HepG2 (cell line): ENCODE results near the gene DDIT4. TPM values are rescaled to one million over a fixed set of nuclear protein-coding genes. Genes with fewer than 3 reads are reported as not detected.

ENCODE experiments used
- AKNA ChIP-seq: sonication (generic); formaldehyde crosslinking; IDR thresholded peaks from 2 replicates; pipeline ENCODE4 v1.4.0; 2020; ENCODE audit warnings: missing genetic modification reagents, borderline replicate concordance
- FLYWCH1 ChIP-seq: sonication (generic); formaldehyde crosslinking; IDR thresholded peaks from 2 replicates; pipeline ENCODE4 v1.8.1; 2023; ENCODE audit warnings: mild to moderate bottlenecking, missing genetic modification reagents
- MTF1 ChIP-seq: sonication (generic); formaldehyde crosslinking; IDR thresholded peaks from 2 replicates; pipeline ENCODE4 v1.5.0; 2020; ENCODE audit warnings: missing genetic modification reagents
- RFX5 ChIP-seq: IDR thresholded peaks from 2 replicates; pipeline ENCODE4 v1.6.1; 2011; ENCODE audit warnings: low read depth, low read length, improper control_type of control experiment
- THYN1 ChIP-seq: sonication (generic); formaldehyde crosslinking; IDR thresholded peaks from 2 replicates; pipeline ENCODE4 v1.8.1; 2023; ENCODE audit warnings: low read depth, mild to moderate bottlenecking, moderate library complexity, missing genetic modification reagents, borderline replicate concordance
- ZBTB10 ChIP-seq: sonication (generic); formaldehyde crosslinking; IDR thresholded peaks from 2 replicates; pipeline ENCODE4 v1.4.0; 2020; ENCODE audit warnings: missing genetic modification reagents, borderline replicate concordance
- ZNF3 ChIP-seq: IDR thresholded peaks from 2 replicates; pipeline ENCODE4 v1.7.0; 2017; ENCODE audit warnings: inconsistent platforms
- ZNF660 ChIP-seq: sonication (generic); formaldehyde crosslinking; IDR thresholded peaks from 2 replicates; pipeline ENCODE4 v1.5.1; 2020; ENCODE audit warnings: mild to moderate bottlenecking, low read depth, missing genetic modification reagents, borderline replicate concordance
- ZNF720 ChIP-seq: sonication (generic); formaldehyde crosslinking; IDR thresholded peaks from 2 replicates; pipeline ENCODE4 v1.4.0; 2020; ENCODE audit warnings: missing genetic modification reagents
- ZNF737 ChIP-seq: sonication (generic); formaldehyde crosslinking; IDR thresholded peaks from 2 replicates; pipeline ENCODE4 v1.5.0; 2020; ENCODE audit warnings: missing genetic modification reagents, mild to moderate bottlenecking, borderline replicate concordance
- polyA plus RNA-seq, 8 experiments: library from polyadenylated mRNA; depleted of rRNA in 3 of 8; stranded (reverse) in 7 of 8; unstranded in 1 of 8; fragments of >200 nt; fragmentation: Illumina TruSeq in 4 of 8; extraction: Trizol in 4 of 8; gene quantifications; 2 replicates each; pipeline versions ENCODE4 v1.2.1 to v1.2.3, GENCODE V29; 2011 to 2016; ENCODE audit warnings: low read depth in 4 of 8, missing spikeins in 1 of 8, mixed read lengths in 1 of 8; ENCODE audit not compliant: insufficient read depth in 1 of 8
- total RNA-seq, 5 experiments: library from RNA; depleted of rRNA; stranded (reverse); fragments of >200 nt; fragmentation: Illumina TruSeq; extraction: Trizol; gene quantifications; 2 replicates each; pipeline ENCODE4 v1.2.3, GENCODE V29; 2016; ENCODE audit warnings: low read depth in 1 of 5
- TF ChIP-seq, protein P1 (sequence below): sonication (generic); formaldehyde crosslinking; IDR thresholded peaks from 2 replicates; pipeline ENCODE4 v1.9.0; 2021; ENCODE audit warnings: missing genetic modification reagents, borderline replicate concordance
- TF ChIP-seq, protein P2 (sequence below), 2 experiments: sonication (generic) in 1 of 2; formaldehyde crosslinking in 1 of 2; IDR thresholded peaks; 2 replicates each; pipeline versions ENCODE4 v1.5.1 to v1.6.1; 2011 to 2020; ENCODE audit warnings: borderline replicate concordance in 1 of 2, low read depth in 1 of 2, low read length in 1 of 2, mild to moderate bottlenecking in 1 of 2, missing genetic modification reagents in 1 of 2, moderate library complexity in 1 of 2
- TF ChIP-seq, protein P3 (sequence below): sonication (generic); formaldehyde crosslinking; IDR thresholded peaks from 2 replicates; pipeline ENCODE4 v1.5.0; 2020; ENCODE audit warnings: missing genetic modification reagents

DDIT4 gene
- total and polyA plus RNA-seq, 2 of the 13 experiments (the other 11 are each of a cell fraction or from before 2014, with no cell fraction given) = 35.6 to 40.7 TPM

DNA sequence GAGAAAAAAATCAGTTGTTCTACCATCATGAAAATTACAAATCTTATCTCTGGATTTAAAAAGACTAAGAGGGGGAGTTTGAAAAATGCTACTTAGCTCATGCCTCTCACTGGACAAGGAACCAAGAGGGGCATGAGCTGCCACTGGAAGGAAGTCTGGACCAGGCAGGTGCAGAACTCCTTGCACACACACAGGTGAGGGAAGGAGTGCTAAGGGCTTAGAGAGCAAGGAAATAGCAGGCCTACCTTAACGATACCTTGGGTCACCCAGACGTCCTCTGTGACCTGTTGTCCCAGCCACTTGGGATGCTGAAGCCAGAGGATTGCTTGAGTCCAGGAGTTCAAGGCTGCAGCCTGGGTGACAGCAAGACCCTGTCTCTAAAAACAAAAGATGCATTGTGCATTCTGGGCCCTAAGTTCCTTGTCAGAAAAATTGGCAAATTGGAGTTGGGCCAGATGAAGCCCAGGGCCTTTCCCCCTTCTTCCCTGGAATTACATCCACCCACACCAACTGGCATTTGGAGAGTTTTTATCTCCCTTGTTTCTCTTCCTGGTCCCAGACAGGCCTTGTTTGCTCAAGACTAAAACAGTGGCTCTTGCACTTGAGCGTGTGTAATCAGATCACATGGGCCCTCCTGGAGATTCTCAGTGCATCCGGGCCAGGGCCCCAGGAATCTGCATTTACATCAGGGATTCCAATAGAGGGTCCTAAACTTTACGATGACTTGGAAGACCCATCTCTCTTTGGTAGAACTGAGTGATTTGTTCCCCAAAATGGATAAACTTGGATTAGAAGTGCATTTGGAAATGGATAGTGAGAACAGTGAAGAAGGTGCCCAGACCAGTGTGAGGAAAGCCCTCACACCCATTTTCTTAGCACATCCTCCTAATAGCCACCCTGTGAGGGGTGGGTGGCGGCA, 3.0 kb downstream of the DDIT4 start (continued):
- TF ChIP-seq, protein P1, sequence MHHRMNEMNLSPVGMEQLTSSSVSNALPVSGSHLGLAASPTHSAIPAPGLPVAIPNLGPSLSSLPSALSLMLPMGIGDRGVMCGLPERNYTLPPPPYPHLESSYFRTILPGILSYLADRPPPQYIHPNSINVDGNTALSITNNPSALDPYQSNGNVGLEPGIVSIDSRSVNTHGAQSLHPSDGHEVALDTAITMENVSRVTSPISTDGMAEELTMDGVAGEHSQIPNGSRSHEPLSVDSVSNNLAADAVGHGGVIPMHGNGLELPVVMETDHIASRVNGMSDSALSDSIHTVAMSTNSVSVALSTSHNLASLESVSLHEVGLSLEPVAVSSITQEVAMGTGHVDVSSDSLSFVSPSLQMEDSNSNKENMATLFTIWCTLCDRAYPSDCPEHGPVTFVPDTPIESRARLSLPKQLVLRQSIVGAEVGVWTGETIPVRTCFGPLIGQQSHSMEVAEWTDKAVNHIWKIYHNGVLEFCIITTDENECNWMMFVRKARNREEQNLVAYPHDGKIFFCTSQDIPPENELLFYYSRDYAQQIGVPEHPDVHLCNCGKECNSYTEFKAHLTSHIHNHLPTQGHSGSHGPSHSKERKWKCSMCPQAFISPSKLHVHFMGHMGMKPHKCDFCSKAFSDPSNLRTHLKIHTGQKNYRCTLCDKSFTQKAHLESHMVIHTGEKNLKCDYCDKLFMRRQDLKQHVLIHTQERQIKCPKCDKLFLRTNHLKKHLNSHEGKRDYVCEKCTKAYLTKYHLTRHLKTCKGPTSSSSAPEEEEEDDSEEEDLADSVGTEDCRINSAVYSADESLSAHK (CRISPR knock-in tag) = peak; percentile 74; the same call in 1 of the 2 replicates
- TF ChIP-seq RFX5 (no peak), FLYWCH1 (CRISPR knock-in tag) (no peak), AKNA (CRISPR knock-in tag) (no peak), ZNF737 (CRISPR knock-in tag) (no peak), ZBTB10 (CRISPR knock-in tag) (no peak), ZNF3 (0 out of 2 replicates have a peak, but pooled peaks have one; percentile 34), MTF1 (CRISPR knock-in tag) (no peak), THYN1 (CRISPR knock-in tag) (no peak), ZNF720 (CRISPR knock-in tag) (no peak), ZNF660 (CRISPR knock-in tag) (no peak)
- TF ChIP-seq, protein P2, sequence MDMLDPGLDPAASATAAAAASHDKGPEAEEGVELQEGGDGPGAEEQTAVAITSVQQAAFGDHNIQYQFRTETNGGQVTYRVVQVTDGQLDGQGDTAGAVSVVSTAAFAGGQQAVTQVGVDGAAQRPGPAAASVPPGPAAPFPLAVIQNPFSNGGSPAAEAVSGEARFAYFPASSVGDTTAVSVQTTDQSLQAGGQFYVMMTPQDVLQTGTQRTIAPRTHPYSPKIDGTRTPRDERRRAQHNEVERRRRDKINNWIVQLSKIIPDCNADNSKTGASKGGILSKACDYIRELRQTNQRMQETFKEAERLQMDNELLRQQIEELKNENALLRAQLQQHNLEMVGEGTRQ (IDR thresholded peaks at IDR 0.05; ENCODE audit: low read depth, low read length) = no peak
- TF ChIP-seq, protein P2 (CRISPR knock-in tag; IDR thresholded peaks at IDR 0.05; ENCODE audit: borderline replicate concordance) = peak; percentile 70; the same call in 1 of the 2 replicates
- TF ChIP-seq, protein P3, sequence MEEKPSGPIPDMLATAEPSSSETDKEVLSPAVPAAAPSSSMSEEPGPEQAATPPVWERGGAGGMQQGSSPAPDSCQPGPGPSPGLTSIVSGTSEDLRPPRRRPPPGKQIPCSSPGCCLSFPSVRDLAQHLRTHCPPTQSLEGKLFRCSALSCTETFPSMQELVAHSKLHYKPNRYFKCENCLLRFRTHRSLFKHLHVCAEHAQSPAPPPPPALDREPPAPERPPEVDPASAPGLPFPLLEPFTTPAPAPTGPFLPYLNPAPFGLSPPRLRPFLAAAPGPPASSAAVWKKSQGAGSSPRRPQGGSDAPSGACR = no peak
